T-helper 2 cell treated with Interferon-gamma antibody and Interleukin-4, amounts not matched to agents 5 μg/mL and 100 μg/mL, for 36 hours (primary cell): ENCODE data around the gene GLB1L2.
"Not testable (repeated sequence)": the region's sequence is repeated elsewhere in the genome, so short reads cannot be mapped to it uniquely, and the experiment has no call there.

ENCODE experiments used
- DNase-seq: peaks from one replicate; pipeline ENCODE4 v3.0.0; 2021; ENCODE audit warnings: low spot score
- H3K27ac Mint-ChIP-seq: one replicate; pipeline ENCODE4 v1.8.0; 2021; ENCODE audit warnings: mild to moderate bottlenecking, mixed read lengths
- H3K27me3 Mint-ChIP-seq: one replicate; pipeline ENCODE4 v1.8.0; 2021; ENCODE audit warnings: low read depth, mixed read lengths
- H3K36me3 Mint-ChIP-seq: one replicate; pipeline ENCODE4 v1.8.0; 2021; ENCODE audit warnings: low read depth, mixed read lengths
- H3K4me1 Mint-ChIP-seq: one replicate; pipeline ENCODE4 v1.8.0; 2021; ENCODE audit warnings: low read depth, mixed read lengths
- H3K4me3 Mint-ChIP-seq: one replicate; pipeline ENCODE4 v1.8.0; 2022; ENCODE audit warnings: mild to moderate bottlenecking, moderate library complexity, mixed read lengths
- H3K9me3 Mint-ChIP-seq: one replicate; pipeline ENCODE4 v1.8.0; 2021; ENCODE audit warnings: mixed read lengths

Gene GLB1L2, protein sequence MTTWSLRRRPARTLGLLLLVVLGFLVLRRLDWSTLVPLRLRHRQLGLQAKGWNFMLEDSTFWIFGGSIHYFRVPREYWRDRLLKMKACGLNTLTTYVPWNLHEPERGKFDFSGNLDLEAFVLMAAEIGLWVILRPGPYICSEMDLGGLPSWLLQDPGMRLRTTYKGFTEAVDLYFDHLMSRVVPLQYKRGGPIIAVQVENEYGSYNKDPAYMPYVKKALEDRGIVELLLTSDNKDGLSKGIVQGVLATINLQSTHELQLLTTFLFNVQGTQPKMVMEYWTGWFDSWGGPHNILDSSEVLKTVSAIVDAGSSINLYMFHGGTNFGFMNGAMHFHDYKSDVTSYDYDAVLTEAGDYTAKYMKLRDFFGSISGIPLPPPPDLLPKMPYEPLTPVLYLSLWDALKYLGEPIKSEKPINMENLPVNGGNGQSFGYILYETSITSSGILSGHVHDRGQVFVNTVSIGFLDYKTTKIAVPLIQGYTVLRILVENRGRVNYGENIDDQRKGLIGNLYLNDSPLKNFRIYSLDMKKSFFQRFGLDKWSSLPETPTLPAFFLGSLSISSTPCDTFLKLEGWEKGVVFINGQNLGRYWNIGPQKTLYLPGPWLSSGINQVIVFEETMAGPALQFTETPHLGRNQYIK

DNA sequence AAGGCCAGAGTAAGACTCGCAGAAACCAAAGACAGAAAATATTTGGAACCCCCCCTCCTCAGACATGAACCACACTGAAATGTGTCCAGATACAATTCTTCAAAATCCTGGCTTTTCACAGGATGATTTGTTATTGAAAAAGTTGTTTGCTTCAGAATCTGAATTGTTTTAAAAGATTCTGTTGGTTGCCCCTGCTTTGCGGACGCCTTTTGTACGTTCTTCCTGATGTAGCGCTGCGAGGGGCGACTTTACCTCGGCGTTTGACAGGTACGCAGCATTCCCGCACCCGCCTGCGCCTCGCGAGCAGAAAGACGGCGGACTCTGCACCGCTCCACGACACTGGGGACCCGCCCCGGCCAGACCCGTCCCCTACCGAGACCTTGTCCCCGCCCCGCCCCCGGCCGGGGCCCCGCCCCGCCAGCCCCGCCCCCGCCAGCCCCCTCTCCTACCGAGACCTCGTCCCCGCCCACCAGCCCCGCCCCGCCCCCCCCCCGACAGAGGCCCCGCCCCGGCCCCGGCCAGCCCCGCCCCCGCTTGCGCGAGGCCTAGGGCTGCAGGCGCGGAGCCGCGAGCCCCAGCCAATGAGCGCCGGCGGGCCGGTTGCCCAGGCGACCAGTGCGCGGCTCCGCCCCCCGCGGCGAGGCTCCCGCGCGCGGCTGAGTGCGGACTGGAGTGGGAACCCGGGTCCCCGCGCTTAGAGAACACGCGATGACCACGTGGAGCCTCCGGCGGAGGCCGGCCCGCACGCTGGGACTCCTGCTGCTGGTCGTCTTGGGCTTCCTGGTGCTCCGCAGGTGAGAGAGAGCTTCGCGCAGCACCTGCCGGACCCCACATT is at the start of gene GLB1L2:
Gene GLB1L2, plus strand, starts transcription at position 635 of the 835 bp plus-strand sequence. Its CDS starts 74 bp downstream, at position 709.
- no peak within 1 kb of the TSS for H3K27ac Mint-ChIP-seq
- peak within 1 kb of the TSS; percentile 84 for H3K4me3 Mint-ChIP-seq
- H3K27me3 Mint-ChIP-seq, result peaks cover 46% of the 10 kb centered on the region
- no peaks in the 10 kb centered on the region for H3K9me3 Mint-ChIP-seq
- H3K4me1 Mint-ChIP-seq, result peaks cover 5% of the 10 kb centered on the region
- H3K36me3 Mint-ChIP-seq, result no peaks in the 10 kb centered on the region
- DNase-seq, result peak; percentile 80

DNA sequence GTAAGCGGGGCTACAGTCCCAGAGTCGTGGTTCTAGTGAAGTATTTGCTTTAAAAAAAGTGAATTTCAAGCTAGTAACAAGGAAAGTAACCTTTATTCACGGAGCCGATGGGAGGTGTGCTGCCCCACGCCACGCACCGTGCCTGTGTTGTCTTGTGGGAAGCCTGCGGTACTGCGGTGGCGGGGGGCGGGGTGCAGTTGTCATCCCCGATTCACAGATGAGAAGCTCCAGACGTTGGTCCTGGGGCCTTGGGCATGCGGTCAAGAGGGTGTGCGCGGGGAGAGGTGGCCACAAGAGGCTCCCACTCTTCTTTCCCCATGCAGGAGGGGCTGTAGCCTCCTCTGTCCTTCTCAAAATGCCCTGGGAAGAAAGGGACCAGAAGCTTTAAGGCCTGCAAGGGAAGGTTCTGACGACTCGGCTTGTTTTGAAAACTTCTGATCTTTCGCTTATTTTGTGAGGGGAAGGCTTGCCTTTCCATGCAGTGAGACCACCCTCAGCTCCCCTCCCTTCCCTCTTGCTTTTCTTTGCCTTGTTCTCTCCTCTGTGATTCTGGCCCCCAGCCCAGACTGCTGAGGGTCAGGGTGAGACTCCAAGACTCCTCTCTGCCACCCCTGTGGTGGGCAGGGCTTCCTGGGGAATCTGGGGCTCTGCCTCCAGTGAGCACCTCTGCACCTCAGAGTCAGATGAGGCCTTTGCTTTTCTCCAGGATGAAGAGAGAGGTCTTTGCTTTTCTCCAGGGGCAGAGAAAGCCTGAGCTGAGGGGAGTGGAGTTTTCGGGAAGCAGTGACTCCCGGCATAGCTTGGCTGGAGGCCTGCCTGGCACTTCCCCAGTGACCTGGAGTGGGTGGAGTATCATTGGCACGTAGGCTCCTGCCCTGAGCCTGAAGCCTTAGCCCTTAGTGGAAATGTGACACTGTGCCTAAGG is 49.4 kb upstream of the GLB1L2 start:
- H3K27ac Mint-ChIP-seq, result no peak overlapping the region
- peaks cover 14% of the 10 kb centered on the region for H3K4me1 Mint-ChIP-seq
- H3K4me3 Mint-ChIP-seq, result no peak overlapping the region
- H3K27me3 Mint-ChIP-seq, result no peaks in the 10 kb centered on the region
- peaks cover 7% of the 10 kb centered on the region for H3K9me3 Mint-ChIP-seq
- peak; percentile 2 for DNase-seq
- peaks cover 13% of the 10 kb centered on the region for H3K36me3 Mint-ChIP-seq

DNA sequence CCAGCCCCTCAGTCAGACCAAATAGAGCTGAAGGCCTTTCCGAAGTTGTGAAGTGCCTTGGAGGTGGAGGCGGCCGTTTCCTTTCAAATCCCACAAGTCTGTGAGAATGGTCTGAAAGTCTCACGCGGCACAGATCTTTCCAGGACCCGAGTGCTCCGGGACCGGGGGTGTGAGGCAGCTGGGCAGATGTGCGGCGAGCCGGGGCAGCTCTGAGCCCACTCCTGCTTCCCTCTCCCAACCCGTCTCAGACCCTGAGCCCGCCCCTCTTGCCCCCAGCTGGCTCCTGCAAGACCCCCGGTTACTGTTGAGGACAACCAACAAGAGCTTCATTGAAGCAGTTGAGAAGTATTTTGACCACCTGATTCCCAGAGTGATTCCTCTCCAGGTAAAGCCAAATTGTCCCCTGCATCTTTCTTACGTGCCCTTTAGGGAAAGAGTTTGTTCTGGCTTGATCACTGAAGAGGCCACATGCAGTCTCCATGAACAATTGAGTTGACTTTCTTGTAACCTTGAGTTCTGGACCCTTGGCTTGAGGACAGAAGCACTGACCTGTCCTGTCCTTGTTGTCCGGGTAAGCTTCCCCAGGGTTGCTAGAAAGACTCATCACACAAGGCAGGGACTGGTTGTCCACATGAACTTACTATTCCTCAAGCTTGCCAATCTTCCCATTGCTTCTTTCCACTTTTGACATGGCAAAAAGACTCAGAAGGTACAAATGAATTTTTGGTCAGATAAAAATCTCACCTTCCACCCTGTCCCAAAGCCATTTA is 48.1 kb upstream of the GLB1L2 start:
- no peaks in the 10 kb centered on the region for H3K27me3 Mint-ChIP-seq
- H3K4me3 Mint-ChIP-seq, result no peak overlapping the region
- peaks cover 3% of the 10 kb centered on the region for H3K9me3 Mint-ChIP-seq
- peaks cover 8% of the 10 kb centered on the region for H3K36me3 Mint-ChIP-seq
- peak; percentile 2 for DNase-seq
- no peak overlapping the region for H3K27ac Mint-ChIP-seq
- H3K4me1 Mint-ChIP-seq, result peaks cover 12% of the 10 kb centered on the region

DNA sequence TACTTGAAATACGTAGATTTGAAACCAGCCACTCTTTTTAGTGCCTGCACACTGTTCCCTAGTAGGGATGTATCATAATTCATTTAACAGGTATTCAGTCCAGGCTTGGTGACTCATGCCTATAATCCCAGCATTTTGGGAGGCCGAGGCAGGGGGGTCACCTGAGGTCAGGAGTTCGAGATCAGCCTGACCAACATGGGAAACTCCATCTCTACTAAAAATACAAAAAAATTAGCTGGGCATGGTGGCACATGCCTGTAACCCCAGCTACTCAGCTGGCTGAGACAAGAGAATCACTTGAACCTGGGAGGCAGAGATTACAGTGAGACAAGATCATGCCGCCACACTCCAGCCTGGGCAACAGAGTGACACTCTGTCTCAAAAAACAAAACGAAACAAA is 47.4 kb upstream of the GLB1L2 start:
- not testable (repeated sequence) for H3K27me3 Mint-ChIP-seq, H3K4me1 Mint-ChIP-seq, H3K27ac Mint-ChIP-seq

DNA sequence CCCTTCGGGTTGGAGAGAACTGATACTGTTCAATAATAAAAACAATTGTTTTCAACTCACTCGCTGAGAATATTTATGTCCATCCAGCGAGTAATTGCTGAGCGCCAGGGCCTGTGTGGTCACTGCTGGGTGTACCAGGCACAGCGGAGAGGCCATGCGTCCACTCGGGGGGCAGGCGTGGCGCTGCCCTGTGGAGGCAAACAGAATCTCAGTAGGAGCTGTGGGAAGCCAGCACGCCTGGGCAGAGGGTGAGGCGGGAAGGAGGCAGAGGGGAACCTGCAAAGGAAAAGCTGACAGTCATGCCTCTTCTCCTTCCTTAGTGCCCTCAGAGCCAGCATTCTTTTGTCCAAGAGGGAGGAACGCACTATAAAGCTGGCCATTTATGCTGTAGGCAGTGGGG is 44.2 kb upstream of the GLB1L2 start:
- Mint-ChIP-seq H3K27ac (no peak overlapping the region), H3K27me3 (no peaks in the 10 kb centered on the region), H3K4me3 (no peak overlapping the region), H3K36me3 (peaks cover 3% of the 10 kb centered on the region), H3K4me1 (no peaks in the 10 kb centered on the region), H3K9me3 (no peaks in the 10 kb centered on the region)
- DNase-seq, result peak; percentile 2

More for the DNA sequence above, 47.4 kb upstream of the GLB1L2 start:
- not testable (repeated sequence) for DNase-seq, H3K9me3 Mint-ChIP-seq, H3K4me3 Mint-ChIP-seq, H3K36me3 Mint-ChIP-seq

DNA sequence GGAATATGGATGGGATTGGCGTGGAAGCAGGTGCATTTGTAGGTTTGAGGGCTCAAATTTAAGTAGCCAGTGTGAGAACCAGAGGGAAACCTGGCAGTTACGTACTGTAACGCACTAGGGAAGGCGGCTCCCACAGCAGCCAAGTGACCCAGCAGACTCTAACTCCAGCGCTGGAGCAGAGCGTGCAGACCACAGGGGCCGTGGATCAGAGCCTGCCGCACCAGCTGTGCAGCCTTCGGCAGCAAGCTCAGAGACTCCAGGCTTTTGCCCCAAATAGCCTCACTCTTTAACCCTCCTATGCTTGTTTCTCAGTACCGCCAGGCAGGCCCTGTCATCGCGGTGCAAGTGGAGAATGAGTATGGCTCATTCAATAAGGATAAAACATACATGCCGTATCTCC is 43.3 kb upstream of the GLB1L2 start:
- peaks cover 1% of the 10 kb centered on the region for H3K36me3 Mint-ChIP-seq
- no peaks in the 10 kb centered on the region for H3K27me3 Mint-ChIP-seq
- H3K4me3 Mint-ChIP-seq, result no peak overlapping the region
- DNase-seq, result peak; percentile 2
- no peaks in the 10 kb centered on the region for H3K9me3 Mint-ChIP-seq
- H3K4me1 Mint-ChIP-seq, result no peaks in the 10 kb centered on the region
- no peak overlapping the region for H3K27ac Mint-ChIP-seq

DNA sequence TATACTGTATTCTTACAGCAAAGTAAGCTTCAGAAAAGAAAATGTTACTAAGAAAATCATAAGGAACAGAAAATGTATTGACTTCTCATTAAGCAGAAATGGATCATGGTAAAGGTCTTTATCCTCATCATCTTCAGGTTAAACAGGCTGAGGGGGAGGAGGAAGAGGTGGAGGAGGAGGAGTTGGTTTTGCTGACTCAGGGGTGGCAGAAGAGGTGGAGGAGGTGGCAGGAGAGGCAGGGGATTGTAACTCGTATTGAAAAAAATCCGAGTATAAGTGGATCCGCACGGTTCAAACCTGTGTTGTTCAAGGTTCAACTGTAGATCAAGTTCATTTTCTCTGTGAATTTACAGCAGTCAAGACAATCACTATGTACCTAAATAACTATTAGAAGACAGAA is 42.6 kb upstream of the GLB1L2 start:
- Mint-ChIP-seq H3K4me1 (no peaks in the 10 kb centered on the region), H3K9me3 (no peaks in the 10 kb centered on the region), H3K4me3 (no peak overlapping the region), H3K27ac (no peak overlapping the region), H3K27me3 (no peaks in the 10 kb centered on the region), H3K36me3 (peaks cover 1% of the 10 kb centered on the region)
- peak; percentile 2 for DNase-seq

DNA sequence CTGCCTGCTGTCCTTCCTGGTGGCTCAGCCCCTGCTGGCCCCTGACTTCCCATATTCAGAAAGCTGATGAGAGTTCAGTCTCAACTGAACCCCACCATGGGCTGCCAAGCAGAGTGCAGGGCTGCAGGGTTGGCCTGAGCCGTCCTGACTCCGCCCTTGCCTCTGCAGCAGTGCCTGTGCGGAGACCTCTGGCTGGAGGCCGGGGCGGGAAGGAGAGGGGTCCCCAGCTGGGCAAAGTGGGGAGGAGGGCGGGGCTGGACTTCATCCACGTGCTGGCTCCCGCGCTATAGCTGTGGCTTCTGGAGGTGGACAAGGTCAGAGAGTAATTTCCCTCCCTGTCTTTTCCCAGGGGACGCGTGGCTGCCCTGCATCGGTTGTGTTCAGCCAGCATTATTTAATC is 42.0 kb upstream of the GLB1L2 start:
- Mint-ChIP-seq H3K4me3 (no peak overlapping the region), H3K27me3 (no peaks in the 10 kb centered on the region), H3K27ac (no peak overlapping the region), H3K4me1 (no peaks in the 10 kb centered on the region), H3K9me3 (no peaks in the 10 kb centered on the region), H3K36me3 (peaks cover 4% of the 10 kb centered on the region)
- DNase-seq, result no peak

DNA sequence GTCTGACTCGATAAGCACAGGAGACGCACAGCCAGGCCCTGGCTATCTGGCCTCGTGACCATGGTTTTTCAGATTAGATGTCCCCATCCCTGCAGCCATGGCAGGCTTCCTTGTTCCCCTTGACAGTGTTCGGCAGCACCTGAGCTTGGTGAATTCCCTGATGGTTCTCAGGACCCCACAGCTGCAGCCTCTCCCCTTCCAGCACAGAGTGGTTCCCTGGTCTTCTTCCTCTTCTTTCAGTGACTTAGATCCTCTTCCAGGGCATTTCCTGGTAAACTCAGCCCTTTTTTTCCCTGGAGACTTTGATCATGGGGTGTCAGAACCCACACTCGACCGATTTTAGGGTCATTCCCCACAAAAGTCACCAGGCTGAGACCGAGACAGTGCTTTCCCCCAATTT is 41.1 kb upstream of the GLB1L2 start:
- no peak overlapping the region for H3K4me3 Mint-ChIP-seq
- H3K36me3 Mint-ChIP-seq, result peaks cover 9% of the 10 kb centered on the region
- DNase-seq, result no peak
- no peaks in the 10 kb centered on the region for H3K4me1 Mint-ChIP-seq
- H3K27ac Mint-ChIP-seq, result no peak overlapping the region
- H3K27me3 Mint-ChIP-seq, result no peaks in the 10 kb centered on the region
- no peaks in the 10 kb centered on the region for H3K9me3 Mint-ChIP-seq

DNA sequence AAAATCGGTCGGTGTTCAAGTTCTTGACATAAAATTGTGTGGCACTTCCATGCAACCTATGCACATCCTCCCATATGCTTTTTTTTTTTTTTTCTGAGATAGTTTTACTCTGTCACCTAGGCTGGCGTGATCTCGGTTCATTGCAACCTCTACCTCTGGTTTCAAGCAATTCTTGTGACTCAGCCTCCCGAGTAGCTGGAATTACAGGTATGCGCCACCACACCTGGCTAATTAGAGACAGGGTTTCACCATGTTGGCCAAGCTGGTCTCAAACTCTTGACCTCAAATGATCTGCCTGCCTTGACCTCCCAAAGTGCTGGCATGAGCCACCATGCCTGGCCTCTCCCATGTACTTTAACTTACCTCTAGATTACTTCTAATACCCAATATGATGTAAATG is 40.6 kb upstream of the GLB1L2 start:
- Mint-ChIP-seq H3K27me3 (no peaks in the 10 kb centered on the region), H3K4me3 (no peak overlapping the region), H3K4me1 (no peaks in the 10 kb centered on the region), H3K36me3 (peaks cover 12% of the 10 kb centered on the region), H3K9me3 (no peaks in the 10 kb centered on the region), H3K27ac (no peak overlapping the region)
- DNase-seq, result no peak

DNA sequence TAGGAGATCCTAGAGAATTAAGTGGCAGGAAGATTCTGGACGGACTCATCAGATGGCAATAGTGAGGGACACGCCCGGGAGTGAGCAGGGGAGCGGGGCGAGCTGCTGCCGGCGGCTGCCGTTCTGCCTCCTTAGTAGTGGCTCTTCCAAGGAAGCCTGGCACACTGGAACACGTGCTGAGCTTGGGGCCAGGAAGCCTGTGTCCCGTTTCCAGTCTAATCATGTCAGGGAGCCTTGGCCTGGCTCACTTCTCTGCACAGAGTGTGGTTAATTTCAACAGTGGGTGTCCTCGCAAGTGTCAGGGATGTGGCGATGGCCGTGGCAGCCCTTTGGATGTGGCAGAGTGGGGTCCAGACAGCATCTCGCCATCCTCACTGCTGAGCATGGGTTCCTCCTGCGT is 39.1 kb upstream of the GLB1L2 start:
- Mint-ChIP-seq H3K9me3 (no peaks in the 10 kb centered on the region), H3K4me3 (no peak overlapping the region), H3K27me3 (no peaks in the 10 kb centered on the region), H3K27ac (no peak overlapping the region), H3K36me3 (peaks cover 12% of the 10 kb centered on the region), H3K4me1 (no peaks in the 10 kb centered on the region)
- no peak for DNase-seq

DNA sequence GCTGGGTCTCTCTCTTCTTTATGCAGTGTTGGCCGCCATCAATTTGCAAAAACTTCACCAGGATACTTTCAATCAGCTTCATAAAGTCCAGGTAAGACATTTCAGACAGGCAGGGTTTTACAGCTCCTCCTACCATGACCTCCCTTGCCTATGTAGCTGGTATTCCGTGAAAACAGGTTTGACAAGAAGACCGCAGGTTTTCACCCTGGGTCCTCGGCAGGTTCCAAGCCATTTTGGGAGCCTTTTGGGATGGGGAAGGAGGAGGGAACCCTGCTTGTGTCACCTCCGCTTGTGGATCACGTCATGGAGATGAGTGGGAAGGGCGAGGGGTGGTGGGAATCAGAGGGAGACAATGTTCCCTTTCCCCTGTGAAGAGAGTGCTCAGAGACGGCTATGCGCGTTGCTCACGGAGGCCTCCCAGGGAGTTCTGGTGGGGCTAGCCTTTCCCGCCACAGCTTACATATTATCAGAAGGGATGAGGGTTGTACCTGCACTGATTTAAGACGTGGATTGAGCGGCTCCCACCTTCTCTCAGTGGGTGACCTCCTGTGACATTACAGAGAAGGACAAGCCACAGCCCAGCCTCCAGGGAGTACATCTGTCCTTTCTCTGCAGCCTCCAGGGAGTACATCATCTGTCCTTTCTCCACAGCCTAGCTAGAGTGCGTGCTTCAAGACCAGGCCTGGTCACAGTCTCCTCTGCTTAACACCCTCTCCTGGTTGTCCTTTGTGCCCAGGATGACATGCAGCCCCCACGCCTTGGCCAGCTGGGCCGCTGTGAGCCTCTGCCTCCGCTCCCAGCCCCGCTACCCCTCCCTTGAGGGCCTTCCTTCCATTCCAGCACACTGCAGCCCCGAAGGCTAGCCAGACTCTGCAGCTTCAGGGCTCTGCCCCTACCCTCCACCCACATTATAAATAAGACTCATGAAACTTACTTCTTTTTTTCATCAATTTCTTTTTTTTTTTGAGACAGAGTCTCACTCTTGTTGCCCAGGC is 38.4 kb upstream of the GLB1L2 start:
- Mint-ChIP-seq H3K4me1 (no peaks in the 10 kb centered on the region), H3K4me3 (no peak overlapping the region), H3K9me3 (no peaks in the 10 kb centered on the region), H3K27me3 (no peaks in the 10 kb centered on the region), H3K36me3 (peaks cover 12% of the 10 kb centered on the region), H3K27ac (no peak overlapping the region)
- DNase-seq, result no peak
